22Rv1 (cell line): Measurements from ENCODE around the gene FAM107B.

Source experiments
- CTCF ChIP-seq: fragments of 450-650 bp; IDR thresholded peaks from 2 replicates; pipeline ENCODE4 v1.5.1; 2017; ENCODE audit warnings: mild to moderate bottlenecking
- ZFX ChIP-seq: fragments of 450-650 bp; IDR thresholded peaks from 2 replicates; pipeline ENCODE4 v1.6.1; 2017; ENCODE audit warnings: antibody characterized with exemption, borderline replicate concordance

- TF ChIP-seq CTCF = no peak
- TF ChIP-seq ZFX = no peak
These were observed 75.9 kb downstream of the FAM107B start for GRCh38 chr10:14698829-14699170.
